DOHH2 (cell line): Measurements from ENCODE around the gene BHLHA15.

Source experiments
- EZH2phosphoT487 ChIP-seq: fragments of 200-600 bp; sonication (generic); IDR thresholded peaks from 2 replicates; pipeline ENCODE4 v1.6.1; 2017; ENCODE audit warnings: borderline replicate concordance, mild to moderate bottlenecking, antibody characterized with exemption, low read length, moderate library complexity, mixed read lengths
- TF ChIP-seq, protein P1 (sequence below): fragments of 200-600 bp; sonication (generic); IDR thresholded peaks from one replicate; pipeline ENCODE4 v1.5.1; 2014; ENCODE audit warnings: antibody characterized with exemption, mild to moderate bottlenecking, low read depth, low read length; ENCODE audit not compliant: poor library complexity, severe bottlenecking

DNA sequence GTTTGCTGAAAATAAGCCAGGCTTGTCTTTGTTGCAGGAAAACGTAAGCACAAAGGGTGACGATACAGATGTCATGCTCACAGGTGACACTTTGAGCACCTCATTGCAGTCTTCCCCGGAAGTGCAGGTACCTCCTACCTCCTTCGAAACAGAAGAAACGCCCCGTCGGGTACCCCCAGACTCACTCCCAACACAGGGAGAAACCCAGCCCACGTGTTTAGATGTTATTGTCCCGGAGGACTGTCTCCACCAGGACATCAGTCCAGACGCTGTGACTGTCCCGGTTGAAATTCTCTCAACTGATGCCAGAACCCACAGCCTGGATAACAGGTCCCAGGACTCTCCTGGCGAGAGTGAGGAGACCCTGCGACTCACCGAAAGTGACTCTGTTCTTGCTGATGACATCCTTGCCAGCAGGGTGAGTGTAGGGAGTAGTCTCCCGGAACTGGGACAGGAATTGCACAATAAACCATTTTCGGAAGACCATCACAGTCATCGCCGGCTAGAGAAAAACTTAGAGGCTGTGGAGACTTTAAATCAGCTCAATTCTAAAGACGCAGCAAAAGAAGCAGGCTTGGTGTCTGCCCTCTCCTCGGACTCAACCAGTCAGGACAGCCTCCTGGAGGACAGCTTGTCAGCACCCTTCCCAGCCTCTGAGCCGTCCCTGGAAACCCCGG is 18.3 kb upstream of the BHLHA15 start:
- TF ChIP-seq, protein P1, sequence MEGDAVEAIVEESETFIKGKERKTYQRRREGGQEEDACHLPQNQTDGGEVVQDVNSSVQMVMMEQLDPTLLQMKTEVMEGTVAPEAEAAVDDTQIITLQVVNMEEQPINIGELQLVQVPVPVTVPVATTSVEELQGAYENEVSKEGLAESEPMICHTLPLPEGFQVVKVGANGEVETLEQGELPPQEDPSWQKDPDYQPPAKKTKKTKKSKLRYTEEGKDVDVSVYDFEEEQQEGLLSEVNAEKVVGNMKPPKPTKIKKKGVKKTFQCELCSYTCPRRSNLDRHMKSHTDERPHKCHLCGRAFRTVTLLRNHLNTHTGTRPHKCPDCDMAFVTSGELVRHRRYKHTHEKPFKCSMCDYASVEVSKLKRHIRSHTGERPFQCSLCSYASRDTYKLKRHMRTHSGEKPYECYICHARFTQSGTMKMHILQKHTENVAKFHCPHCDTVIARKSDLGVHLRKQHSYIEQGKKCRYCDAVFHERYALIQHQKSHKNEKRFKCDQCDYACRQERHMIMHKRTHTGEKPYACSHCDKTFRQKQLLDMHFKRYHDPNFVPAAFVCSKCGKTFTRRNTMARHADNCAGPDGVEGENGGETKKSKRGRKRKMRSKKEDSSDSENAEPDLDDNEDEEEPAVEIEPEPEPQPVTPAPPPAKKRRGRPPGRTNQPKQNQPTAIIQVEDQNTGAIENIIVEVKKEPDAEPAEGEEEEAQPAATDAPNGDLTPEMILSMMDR = no peak
- TF ChIP-seq EZH2phosphoT487 = no peak
